T follicular helper cell (primary cell): Measurements from ENCODE around the gene RPL37A.

Experiments
- DNase-seq: peaks from one replicate; pipeline ENCODE4 v3.0.0-alpha.2; 2020; ENCODE audit warnings: low read depth

Gene RPL37A

DNA sequence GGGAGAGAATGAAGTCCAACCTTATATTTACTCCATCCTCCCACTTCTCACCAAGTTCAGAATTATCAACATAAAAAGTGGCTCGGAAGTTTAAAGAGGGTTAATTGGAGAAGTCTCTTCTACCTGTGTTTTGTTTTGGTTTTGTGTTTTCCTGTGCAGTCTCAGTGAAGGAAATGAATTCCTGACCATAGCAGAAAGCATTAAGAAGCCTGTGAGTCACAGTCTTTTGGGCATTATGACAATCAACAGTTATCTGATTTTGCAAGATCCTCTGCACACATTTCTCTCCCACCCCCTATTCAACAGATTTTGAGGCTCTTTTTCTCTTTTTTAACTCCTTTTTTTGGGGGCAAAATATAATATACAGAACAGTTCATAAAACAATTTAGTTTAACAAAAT is 8.6 kb upstream of the RPL37A start:
- DNase-seq, result no peak

DNA sequence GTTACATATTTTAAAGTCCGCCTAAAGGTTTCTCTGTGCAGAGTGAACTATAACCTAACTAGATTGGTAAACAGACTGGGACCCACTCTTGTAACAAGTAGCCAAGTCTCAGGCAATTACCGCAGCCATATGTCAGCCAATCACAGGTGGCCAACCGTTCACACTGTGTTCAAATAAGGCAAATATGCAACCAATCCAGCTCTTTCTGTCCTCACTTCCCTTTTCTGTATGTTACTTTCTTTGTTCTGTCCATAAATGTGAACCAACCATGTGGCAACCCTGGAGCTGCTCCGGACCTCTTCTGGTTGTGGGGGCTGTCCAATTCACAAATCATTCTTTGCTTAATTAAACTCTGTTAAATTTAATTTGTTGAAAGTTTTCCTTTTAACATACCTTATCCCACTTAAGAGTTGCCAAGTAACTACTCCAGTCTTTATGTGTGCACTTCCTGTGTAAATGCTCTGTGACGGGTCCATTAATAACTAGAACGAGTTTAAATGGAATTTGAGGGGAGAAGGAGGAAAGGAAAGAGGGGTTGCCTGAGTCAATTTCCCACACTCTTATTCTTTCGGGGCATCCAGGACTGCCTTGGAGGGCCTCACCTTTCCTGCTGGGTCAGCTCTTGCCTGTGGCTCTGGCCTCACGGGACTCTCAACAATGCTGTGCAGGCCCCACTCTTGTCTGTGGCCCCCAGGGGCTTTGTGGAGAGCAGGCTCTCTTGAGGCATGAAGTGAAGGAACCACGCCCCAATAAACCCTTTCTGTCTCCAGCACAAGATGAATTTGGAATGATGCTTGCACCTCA is 6.6 kb upstream of the RPL37A start:
- DNase-seq, result no peak

DNA sequence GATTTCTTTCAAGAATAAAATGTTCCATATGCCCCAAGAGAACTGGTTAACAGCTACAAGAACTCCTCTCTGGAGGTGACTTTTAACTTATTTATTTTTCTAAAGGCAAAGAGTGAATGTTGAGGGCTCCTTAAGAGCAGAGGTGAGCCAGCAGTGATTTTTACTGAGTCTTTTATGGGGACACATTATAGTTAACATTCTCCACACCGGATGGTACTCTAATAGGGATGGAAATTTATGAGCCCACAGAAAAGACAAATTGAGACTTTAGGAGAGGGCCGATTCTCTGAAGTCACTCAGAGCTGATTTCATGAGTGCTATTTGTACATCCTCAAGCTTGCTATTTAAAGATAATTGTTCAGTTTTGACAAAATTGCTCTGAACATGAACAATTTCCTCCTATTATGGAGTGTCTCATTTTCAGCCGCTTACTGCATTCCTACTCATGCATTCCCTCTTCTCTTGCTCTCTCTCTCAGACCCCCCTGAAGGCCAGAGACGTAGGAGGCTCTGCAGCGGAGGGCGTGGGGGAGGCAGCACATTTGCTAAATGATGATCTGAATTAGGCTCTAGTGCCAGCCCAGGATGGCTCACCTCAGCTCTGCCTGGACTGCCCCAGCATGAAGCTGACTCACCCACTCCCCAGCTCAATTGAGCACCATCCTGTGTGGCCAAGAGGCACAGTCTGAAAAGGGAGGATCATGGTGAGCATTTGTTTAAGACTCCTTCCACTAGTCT is 5.9 kb upstream of the RPL37A start:
- no peak for DNase-seq

DNA sequence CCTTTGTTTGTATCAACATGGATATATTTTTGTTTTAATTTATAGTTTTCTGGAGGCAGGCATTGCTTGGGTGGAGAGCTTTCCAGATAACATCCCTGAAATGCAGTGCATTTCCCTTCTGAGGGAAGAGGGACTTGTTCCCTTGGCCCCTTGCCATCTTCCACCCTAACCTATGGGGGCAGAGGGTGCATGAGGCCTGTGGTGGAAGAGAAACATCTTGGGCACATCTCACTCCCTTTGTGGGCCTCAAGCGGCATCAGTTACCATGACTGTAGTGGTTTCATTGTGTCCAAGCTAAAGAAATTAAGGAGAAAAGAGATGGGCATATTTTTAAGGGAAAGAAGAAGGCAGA is 5.3 kb upstream of the RPL37A start:
- no peak for DNase-seq

DNA sequence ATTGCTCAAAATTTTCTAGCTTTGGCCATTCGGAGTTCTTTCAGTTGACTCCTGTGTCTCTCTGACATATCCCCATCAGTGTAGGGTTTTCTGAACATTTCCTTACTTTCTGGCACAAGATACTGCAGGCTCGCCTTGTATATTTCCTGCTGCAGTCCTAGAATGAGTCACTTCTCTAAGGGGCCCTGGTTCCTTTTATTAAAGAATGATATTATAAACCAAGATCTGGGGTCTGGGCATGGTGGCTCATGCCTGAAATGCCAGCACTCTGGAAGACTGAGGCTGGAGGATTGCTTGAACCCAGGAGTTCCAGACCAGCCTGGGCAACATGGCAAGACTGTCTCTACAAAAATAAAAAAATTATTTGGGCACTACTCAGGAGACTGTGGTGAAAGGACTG is 3.0 kb upstream of the RPL37A start:
- DNase-seq, result no peak

DNA sequence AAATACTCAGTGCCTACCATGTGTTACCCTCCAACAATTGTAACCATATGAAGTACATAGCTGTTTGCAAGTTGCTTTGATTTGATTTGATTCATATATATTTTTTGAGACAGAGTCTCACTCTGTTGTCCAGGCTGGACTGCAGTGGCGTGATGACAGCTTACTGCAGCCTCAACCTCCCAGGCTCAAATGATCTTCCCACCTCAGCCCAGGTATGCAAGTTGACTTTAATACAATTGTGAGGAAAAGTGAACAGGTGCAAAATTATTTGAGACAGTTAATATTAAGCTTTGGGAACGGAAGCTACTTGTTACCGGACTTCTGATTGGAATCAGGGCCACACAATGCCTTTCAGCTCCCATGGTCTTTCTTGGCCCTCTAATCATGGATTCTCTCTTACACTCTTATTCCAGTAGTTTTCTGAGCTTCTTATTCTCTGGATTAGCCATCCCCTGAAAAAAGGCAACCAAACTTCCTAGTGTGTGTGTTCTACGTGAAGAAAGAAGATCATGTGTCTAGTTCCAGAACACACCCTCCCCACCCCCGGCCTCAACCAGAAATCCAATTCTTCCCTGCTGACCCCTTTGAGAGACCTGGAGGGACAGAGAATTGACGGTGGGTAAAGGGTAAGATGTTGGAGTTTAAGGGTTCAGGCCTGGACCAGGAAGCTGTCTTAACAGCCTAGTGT is 1.1 kb upstream of the RPL37A start:
- DNase-seq, result no peak

DNA sequence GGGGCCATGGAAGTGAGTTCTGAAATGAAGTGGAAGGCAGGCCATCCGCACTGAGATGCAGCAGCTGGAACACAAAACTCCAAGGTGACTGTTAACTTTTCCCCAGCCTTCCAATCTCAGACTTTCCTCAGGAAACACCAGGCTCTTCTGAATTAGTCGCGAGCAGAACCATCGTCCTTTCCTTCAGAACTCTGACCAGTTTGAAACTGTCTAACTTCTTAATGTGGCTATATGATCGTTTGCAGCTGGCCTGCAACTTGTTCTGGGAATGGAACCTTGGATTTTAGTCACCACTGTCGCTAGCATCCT is 620 bp upstream of the RPL37A start:
- DNase-seq, result no peak

DNA sequence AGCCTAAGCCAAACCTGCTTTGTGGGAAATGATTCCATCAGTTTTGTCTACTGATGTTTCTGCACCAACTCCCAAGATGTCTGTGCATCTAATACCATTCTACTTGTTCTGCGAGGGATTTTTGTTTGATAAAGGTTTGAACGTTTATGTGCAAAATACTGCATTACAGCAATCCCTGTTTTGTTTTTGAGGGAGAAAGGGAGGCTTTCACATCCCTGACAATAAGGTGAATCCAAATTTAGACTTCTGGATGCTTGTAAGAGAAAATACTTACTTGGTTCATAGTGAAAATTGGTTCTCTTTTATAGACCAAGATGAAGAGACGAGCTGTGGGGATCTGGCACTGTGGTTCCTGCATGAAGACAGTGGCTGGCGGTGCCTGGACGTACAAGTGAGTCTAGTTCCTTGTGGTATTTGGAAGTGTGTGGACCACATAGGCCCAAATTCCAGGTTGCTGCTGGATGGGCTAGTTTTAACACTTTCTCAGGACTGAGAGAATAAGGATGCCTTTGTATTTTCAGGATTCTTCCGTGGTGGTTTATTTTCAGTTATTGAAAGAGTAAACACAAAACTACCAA is 1.1 kb downstream of the RPL37A start:
- DNase-seq, result no peak

DNA sequence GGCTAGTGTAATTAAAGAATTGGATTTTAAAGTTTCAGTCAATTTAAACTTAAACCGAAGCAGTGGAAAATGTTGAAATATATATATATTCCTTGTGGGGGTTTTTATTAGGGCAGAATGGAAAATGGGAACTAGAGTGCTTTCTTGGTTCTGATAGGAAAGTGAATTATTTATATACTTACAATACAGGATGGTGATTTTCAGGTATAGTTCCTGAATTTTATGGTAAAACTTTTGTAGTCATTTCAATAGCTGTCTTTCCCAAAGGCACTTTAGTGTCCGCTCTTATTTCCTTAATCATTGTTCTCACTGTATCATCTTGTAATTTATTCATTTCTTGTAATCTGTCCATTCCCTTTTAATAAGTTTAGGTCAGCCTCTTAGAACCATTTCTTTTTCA is 1.9 kb downstream of the RPL37A start:
- DNase-seq, result no peak

DNA sequence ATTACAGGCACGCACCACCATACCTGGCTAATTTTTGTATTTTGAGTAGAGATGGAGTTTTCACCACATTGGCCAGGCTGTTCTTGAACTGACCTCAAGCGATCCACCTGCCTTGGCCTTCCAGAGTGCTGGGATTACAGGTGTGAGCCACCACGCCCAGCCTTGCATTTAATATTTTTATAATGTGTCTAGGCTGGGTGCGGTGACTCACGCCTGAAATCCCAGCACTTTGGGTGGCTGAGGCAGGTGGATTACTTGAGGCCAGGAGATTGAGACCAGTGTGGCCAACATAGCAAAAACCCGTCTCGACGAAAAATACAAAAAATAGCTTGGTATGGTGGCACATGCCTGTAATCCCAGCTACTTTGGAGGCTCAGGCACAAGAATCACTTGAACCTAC is 3.2 kb downstream of the RPL37A start:
- DNase-seq, result no peak

DNA sequence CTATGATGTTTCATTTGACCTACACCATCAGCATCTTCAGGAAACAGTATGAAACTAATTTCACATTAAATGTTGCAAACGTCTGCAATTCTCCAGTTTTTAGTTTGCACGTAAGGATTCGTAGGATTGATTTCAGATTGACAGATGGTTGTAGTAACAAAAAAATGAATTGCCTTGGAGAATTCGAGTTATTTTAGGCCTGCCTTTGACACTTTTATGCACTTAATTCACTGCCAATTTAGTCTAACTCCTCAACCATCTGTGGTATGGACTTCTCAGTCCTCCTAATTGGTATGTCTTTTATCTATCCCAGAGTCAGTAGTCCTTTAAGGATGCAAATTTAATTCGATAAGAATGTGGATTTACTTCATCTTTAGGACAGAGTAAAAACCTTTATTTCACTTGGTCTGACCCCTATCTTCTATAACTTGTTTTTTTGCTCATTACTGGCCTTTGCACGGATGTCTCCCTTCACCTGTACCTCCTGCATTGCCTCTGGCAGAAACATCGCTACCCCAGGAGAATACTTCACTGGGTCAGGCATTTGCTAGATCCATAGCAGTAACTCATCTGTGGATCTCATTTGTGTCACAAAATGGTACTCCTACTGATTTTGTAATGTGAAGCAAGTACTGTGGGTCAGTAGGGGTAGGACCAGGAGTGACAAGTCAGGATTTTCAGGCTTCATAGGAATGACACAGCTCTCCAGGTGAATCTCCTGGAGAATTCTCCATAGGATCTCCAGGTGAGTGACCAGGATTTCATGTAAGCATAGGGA is 3.9 kb downstream of the RPL37A start:
- no peak for DNase-seq

DNA sequence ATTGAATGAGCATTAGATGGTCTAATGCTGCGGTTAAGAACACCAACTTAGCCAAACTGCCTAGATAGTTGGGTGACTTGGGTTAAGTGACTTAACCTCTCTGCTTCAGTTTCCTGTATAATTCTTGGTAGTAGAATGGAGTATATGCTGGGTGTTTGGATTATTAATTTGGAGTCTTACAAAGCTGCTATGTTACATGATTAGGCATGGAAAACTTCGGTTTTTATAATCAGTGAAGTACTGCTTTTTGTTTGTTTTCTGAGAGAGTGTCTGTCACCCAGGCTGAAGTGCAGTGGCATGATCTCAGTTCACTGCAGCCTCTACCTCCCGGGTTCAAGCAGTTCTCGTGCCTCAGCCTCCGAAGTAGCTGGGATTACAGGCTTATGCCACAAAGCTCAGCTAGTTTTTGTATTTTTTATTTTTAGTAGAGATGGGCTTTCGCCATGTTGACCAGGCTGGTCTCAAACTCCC is 4.5 kb downstream of the RPL37A start:
- no peak for DNase-seq

DNA sequence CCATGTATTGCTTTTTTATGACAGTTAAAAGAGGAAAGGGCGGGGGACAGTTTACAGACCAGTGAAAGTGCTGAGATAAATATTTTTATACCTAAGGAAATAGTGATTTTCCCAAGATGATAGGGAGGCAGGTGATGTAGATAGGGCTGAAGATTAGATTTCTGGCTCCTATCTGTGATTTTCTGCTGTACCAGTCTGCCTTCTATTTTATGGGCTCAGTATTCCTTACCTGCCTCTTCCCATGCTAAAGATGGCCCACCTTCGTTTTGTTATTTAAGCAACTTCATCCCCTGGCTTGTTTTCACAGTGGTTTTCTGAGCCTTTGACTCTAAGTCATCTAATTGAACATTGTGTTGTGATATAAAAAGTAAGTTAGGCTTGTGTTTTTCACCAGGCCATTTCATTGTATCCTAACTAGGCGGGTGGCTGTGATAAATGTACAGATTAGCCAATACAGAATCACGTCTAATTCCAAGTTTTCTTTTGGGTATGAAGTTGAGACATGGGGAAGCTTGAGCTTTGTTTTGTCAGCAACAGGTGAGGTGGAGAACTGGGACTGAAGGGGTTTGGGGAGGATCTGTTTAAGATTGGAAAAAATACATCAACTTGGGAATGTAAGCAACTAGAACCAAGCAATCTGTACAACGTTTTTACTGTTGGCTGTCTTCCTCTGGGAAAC is 5.2 kb downstream of the RPL37A start:
- DNase-seq, result no peak

DNA sequence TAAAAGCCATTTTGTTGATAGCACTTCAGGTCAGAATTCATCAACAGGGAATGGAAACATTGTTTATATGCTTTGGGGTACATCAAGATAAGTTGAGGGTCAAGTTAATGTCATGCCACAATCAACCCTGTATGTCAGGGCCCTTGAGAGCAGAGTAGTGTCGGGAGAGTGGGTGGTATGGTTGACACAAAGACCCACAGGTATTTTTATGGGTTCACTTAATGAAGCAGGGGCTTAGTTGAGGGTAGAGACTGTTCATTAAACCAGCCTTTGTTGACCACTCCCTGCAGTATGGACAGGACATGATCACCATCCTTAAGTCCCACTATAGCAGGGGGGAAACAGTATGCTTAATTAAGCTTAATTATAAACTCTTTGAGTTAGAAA is 5.7 kb downstream of the RPL37A start:
- no peak for DNase-seq

DNA sequence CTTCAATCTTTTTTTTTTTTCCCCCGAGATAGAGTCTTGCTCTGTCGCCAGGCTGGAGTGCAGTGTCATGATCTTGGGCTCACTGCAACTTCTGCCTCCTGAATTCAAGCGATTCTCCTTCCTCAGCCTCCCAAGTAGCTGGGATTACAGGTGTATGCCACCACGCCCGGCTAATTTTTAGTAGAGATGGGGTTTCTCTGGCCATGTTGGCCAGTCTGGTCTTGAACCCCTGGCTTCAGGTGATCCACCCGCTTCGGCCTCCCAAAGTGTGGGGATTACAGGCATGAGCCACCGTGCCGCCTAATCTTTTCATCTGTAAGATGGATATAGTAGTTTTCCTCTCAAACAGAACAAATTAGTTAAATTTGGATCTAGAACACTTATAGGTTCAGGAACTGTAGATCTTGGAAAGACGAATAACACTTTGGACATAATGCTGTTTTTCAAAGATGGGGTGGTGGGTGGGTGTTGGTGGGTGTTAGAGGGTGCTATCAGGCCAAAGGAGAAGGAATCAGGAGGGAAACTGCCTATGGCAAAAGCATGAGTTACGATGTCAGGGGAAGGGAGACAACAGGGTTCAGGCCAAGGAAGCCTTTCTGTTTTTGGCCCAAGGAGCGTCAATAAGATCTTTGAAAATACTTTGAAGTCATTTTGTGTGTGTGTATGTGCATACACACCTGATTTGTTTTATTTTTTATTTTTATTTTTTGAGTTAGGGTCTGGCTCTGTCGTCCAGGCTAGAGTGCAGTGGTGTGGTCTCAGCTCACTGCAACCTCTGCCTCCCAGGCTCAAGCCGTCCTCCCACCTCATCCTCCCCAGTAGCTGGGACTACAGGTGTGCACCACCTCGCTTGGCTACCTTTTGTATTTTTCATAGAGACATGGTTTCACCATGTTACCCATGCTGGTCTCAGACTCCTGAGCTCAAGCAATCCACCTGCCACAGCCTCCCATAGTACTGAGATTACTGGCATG is 6.8 kb downstream of the RPL37A start:
- DNase-seq, result no peak

DNA sequence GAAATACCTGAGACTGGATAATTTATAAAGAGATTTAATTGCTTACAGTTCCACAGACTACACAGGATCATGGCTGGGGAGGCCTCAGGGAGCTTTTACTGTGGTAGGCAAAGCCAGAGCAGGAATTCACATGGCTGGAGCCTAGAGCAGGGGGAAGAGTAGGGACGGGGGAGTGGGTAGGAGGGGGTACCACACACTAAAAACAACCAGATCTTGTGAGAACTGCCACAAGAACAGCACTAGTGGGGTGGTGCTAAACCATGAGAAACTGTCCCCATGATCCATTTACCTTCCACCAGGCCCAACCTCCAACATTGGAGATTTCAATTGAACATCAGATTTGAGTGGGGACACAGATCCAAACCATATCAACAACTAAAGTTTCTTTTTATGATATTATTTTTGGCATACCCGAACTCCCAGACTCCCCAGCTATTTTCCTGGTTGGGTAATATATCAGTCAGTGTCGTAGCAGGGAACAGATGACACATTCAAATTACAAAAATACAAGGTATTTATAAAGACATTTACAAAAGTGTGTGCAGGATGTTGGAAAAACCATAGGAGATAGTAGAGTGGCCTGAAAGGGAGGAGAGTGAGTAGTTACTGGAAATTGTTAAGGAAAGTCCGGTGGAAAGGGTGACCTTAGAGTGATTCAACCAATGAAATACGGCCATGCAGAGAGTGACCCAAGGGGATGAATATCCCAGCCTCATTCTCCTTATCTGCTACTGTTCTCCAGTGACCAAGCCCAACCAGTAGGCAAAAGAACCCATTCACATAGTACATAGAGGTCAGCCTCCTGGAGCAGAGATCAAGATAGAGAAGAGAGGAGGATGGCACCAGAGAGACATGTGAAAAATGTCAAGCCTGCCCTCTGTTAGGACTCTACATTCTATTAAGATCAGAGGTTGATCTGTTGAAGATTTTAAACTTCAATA is 8.8 kb downstream of the RPL37A start:
- DNase-seq, result no peak

DNA sequence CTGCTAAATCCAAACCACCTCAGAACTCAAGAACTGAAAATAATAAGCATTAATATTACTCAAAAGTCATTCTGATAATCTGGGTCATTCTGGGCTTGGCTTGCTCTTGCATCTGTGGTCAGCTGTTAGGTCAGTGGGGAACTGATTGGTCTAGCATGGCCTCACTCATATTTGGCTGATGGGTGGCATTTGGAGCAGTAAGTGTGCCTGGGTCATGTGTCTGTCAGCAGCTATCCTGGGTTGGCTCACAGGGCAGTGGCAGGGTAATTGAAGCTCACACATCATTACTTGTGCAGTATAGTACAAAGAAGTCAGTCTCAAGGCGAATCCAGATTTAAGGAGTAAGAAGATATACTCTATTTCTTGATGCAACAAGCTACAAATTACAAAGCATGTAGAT is 9.6 kb downstream of the RPL37A start:
- DNase-seq, result no peak

DNA sequence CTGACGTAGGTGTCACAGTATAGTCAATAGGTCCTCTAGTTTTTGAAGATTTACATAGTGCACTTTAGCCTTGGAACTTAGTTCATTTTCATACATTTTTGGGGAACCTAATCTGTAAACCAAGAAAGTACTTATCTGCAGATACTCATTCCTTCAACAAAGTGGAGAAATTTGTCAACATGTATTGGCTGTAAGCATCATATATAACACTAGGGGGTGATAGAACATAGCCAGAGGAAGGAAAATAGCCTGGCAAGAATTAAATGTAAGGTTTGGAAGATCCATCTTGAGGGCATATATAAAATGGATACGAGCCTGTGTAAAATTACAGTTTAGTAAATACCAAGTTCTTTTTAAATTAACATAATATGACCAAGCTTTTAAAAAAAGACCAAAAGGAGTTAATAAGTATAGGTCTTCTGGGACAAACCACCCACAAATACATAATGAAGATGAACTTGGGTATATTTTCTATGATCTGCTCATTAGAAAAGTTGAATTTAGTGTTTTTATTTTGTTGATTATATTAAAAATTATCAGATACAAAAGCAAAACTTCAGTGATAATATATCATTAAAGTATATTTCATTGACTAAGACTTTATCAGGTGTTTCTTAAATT is 18.2 kb downstream of the RPL37A start:
- DNase-seq, result no peak
